ENCODE results near the gene TJP1. TPM values are rescaled to one million over a fixed set of nuclear protein-coding genes. Genes with fewer than 3 reads are reported as not detected.
"Not testable (repeated sequence)": the region's sequence is repeated elsewhere in the genome, so short reads cannot be mapped to it uniquely, and the experiment has no call there.

The TJP1 gene
- total and polyA plus RNA-seq, 2 experiments from 2014 or later, result 34.4 to 88.7 TPM

- 97% methylated on average over 3 of the region's 3 CpGs for WGBS (ENCODE audit: low lambda C conversion rate, missing lambda C conversion rate)
- no peak for DNase-seq (ENCODE audit: low spot score)
- Histone ChIP-seq H3K9me3 (ENCODE audit: low read depth) (no peaks in the 10 kb centered on the region), H3K9me2 (replicated peaks; ENCODE audit: insufficient read depth) (no peaks in the 10 kb centered on the region), H3K27me3 (no peaks in the 10 kb centered on the region), H3K36me3 (replicated peaks; ENCODE audit: insufficient read depth, low read depth) (peaks cover 9% of the 10 kb centered on the region), H3K4me2 (no peak overlapping the region), H3K27ac (no peak overlapping the region), H2AFZ (no peak overlapping the region), H3K4me1 (ENCODE audit: insufficient read depth) (peaks cover 21% of the 10 kb centered on the region), H3K79me2 (peaks cover 3% of the 10 kb centered on the region), H4K20me1 (ENCODE audit: insufficient read depth, poor library complexity, severe bottlenecking) (no peaks in the 10 kb centered on the region), H3K4me3 (no peak overlapping the region)
- TF ChIP-seq EZH2 (IDR thresholded peaks at IDR 0.05; ENCODE audit: borderline replicate concordance) (no peak), EZH2phosphoT487 (IDR thresholded peaks at IDR 0.05; ENCODE audit: low read depth, severe bottlenecking, unreplicated experiment) (no peak)
- TF ChIP-seq, protein P1, sequence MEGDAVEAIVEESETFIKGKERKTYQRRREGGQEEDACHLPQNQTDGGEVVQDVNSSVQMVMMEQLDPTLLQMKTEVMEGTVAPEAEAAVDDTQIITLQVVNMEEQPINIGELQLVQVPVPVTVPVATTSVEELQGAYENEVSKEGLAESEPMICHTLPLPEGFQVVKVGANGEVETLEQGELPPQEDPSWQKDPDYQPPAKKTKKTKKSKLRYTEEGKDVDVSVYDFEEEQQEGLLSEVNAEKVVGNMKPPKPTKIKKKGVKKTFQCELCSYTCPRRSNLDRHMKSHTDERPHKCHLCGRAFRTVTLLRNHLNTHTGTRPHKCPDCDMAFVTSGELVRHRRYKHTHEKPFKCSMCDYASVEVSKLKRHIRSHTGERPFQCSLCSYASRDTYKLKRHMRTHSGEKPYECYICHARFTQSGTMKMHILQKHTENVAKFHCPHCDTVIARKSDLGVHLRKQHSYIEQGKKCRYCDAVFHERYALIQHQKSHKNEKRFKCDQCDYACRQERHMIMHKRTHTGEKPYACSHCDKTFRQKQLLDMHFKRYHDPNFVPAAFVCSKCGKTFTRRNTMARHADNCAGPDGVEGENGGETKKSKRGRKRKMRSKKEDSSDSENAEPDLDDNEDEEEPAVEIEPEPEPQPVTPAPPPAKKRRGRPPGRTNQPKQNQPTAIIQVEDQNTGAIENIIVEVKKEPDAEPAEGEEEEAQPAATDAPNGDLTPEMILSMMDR (IDR thresholded peaks at IDR 0.05; ENCODE audit: poor library complexity), result no peak
These were observed 90.4 kb downstream of the TJP1 start for GRCh38 chr15:29731865-29732264.

DNA sequence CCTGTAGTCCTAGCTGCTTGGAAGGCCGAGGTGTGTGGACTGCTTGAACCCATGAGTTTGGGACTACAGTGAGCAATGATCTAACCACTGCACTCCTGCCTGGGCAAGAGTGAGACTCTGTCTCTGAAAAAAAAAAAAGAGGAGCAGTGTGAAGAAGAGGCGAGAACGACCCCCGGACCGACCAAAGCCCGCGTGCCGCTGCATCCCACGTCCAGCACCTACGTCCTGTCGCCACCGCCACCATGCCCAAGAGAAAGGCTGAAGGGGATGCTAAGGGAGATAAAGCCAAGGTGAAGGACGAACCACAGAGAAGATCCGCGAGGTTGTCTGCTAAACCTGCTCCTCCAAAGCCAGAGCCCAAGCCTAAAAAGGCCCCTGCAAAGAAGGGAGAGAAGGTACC, 91.8 kb downstream of the TJP1 start:
- H3K4me1 ChIP-seq (ENCODE audit: insufficient read depth), result peaks cover 15% of the 10 kb centered on the region
- H3K36me3 ChIP-seq (replicated peaks; ENCODE audit: insufficient read depth, low read depth); H3K27ac ChIP-seq; H3K9me3 ChIP-seq (ENCODE audit: low read depth); H3K27me3 ChIP-seq; H4K20me1 ChIP-seq (ENCODE audit: insufficient read depth, poor library complexity, severe bottlenecking); H3K9me2 ChIP-seq (replicated peaks; ENCODE audit: insufficient read depth); H3K4me3 ChIP-seq; H3K79me2 ChIP-seq; H2AFZ ChIP-seq; DNase-seq (ENCODE audit: low spot score); H3K4me2 ChIP-seq: not testable (repeated sequence)
- WGBS (ENCODE audit: low lambda C conversion rate, missing lambda C conversion rate), result 96% methylated on average over 15 of the region's 15 CpGs

DNA sequence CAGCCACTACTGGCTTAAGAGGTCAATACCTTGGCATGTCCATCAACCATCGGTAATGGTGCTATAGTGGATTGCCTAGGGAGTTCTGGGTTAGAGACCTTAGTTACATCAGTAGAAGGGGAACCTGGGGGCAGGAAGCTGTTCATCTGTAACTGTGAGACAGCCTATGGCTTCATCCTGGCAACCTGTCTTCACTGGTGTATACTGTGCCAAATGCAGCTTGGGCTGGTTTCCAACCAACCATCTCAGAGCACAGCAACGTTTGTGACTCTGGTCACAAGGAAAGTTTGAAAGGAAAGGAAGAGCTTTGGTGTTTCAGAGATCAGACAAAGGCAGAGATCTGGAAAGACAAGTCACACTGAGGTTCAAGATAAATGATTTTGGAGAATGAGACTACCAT, 93.8 kb downstream of the TJP1 start:
- no peaks in the 10 kb centered on the region for H3K27me3 ChIP-seq
- H3K36me3 ChIP-seq (replicated peaks; ENCODE audit: insufficient read depth, low read depth), result peaks cover 9% of the 10 kb centered on the region
- no peaks in the 10 kb centered on the region for H4K20me1 ChIP-seq (ENCODE audit: insufficient read depth, poor library complexity, severe bottlenecking)
- WGBS (ENCODE audit: low lambda C conversion rate, missing lambda C conversion rate), result 92% methylated on average over 2 of the region's 2 CpGs
- no peak for DNase-seq (ENCODE audit: low spot score)
- H3K9me2 ChIP-seq (replicated peaks; ENCODE audit: insufficient read depth), result no peaks in the 10 kb centered on the region
- H3K27ac ChIP-seq, result no peak overlapping the region
- H3K9me3 ChIP-seq (ENCODE audit: low read depth), result no peaks in the 10 kb centered on the region
- no peak for TF ChIP-seq EZH2phosphoT487 (IDR thresholded peaks at IDR 0.05; ENCODE audit: low read depth, severe bottlenecking, unreplicated experiment)
- TF ChIP-seq, protein P1 (IDR thresholded peaks at IDR 0.05; ENCODE audit: poor library complexity), result no peak
- TF ChIP-seq EZH2 (IDR thresholded peaks at IDR 0.05; ENCODE audit: borderline replicate concordance), result no peak
- H3K4me3 ChIP-seq, result no peak overlapping the region
- peaks cover 4% of the 10 kb centered on the region for H3K4me1 ChIP-seq (ENCODE audit: insufficient read depth)
- no peak overlapping the region for H2AFZ ChIP-seq
- H3K79me2 ChIP-seq, result peaks cover 3% of the 10 kb centered on the region
- no peak overlapping the region for H3K4me2 ChIP-seq

- H3K9me2 ChIP-seq (replicated peaks; ENCODE audit: insufficient read depth), result no peaks in the 10 kb centered on the region
- TF ChIP-seq EZH2 (IDR thresholded peaks at IDR 0.05; ENCODE audit: borderline replicate concordance) (no peak), EZH2phosphoT487 (IDR thresholded peaks at IDR 0.05; ENCODE audit: low read depth, severe bottlenecking, unreplicated experiment) (no peak)
- TF ChIP-seq, protein P1 (IDR thresholded peaks at IDR 0.05; ENCODE audit: poor library complexity), result no peak
- H3K27me3 ChIP-seq, result no peaks in the 10 kb centered on the region
- peaks cover 3% of the 10 kb centered on the region for H3K79me2 ChIP-seq
- H3K27ac ChIP-seq, result no peak overlapping the region
- H3K4me2 ChIP-seq, result no peak overlapping the region
- WGBS (ENCODE audit: low lambda C conversion rate, missing lambda C conversion rate), result over 99% methylated on average over 5 of the region's 5 CpGs
- no peaks in the 10 kb centered on the region for H4K20me1 ChIP-seq (ENCODE audit: insufficient read depth, poor library complexity, severe bottlenecking)
- DNase-seq (ENCODE audit: low spot score), result no peak
- no peak overlapping the region for H2AFZ ChIP-seq
- peaks cover 9% of the 10 kb centered on the region for H3K36me3 ChIP-seq (replicated peaks; ENCODE audit: insufficient read depth, low read depth)
- H3K9me3 ChIP-seq (ENCODE audit: low read depth), result peaks cover 1% of the 10 kb centered on the region
- H3K4me1 ChIP-seq (ENCODE audit: insufficient read depth), result peaks cover 4% of the 10 kb centered on the region
- no peak overlapping the region for H3K4me3 ChIP-seq
These were observed 94.4 kb downstream of the TJP1 start for GRCh38 chr15:29727871-29728270.
